Neural progenitor cell (in vitro differentiated cells): ENCODE measurements around the gene L2HGDH.

ENCODE experiments used
- CTCF ChIP-seq: fragments of 200-600 bp; sonication (generic); IDR thresholded peaks from 2 replicates; pipeline ENCODE4 v1.5.1; 2017; ENCODE audit warnings: antibody characterized with exemption, mild to moderate bottlenecking
- EZH2 ChIP-seq: fragments of 200-600 bp; sonication (generic); IDR thresholded peaks from 2 replicates; pipeline ENCODE4 v1.6.1; 2017; ENCODE audit warnings: antibody characterized with exemption, mild to moderate bottlenecking, moderate library complexity

GRCh38 chr14:50335989-50336824 lies 24.2 kb upstream of the L2HGDH start:
- no peak for TF ChIP-seq CTCF
- TF ChIP-seq EZH2, result no peak
